HCT116 (cell line): Measurements from ENCODE around the gene SEMA4B.

ENCODE experiments used
- EZH2 ChIP-seq: fragments of 200-600 bp; sonication (generic); IDR thresholded peaks from 2 replicates; pipeline ENCODE4 v1.6.1; 2017; ENCODE audit warnings: antibody characterized with exemption, mixed run types
- POLR2AphosphoS5 ChIP-seq: IDR thresholded peaks from 2 replicates; pipeline ENCODE4 v1.6.1; 2011; ENCODE audit warnings: mild to moderate bottlenecking, low read depth, low read length, moderate library complexity
- ZNF274 ChIP-seq: fragments of 200-500 bp; sonication (Bioruptor generic); IDR thresholded peaks from 2 replicates; pipeline ENCODE4 v1.6.1; 2014; ENCODE audit warnings: mild to moderate bottlenecking, low read depth, low read length, inconsistent platforms
- TF ChIP-seq, protein P1 (sequence below), 3 experiments: fragments of 200-600 bp in 1 of 3; sonication (generic) in 1 of 3; IDR thresholded peaks in 2 of 3; conservative IDR thresholded peaks in 1 of 3; 2 replicates each; pipeline ENCODE4 v1.5.1; 2012 to 2017; ENCODE audit warnings: low read depth in 2 of 3, low read length in 2 of 3, antibody characterized with exemption in 1 of 3, borderline replicate concordance in 1 of 3, control low read depth in 1 of 3, mild to moderate bottlenecking in 1 of 3, mixed read lengths in 1 of 3, mixed run types in 1 of 3, moderate library complexity in 1 of 3; ENCODE audit not compliant: insufficient read depth in 1 of 3

DNA sequence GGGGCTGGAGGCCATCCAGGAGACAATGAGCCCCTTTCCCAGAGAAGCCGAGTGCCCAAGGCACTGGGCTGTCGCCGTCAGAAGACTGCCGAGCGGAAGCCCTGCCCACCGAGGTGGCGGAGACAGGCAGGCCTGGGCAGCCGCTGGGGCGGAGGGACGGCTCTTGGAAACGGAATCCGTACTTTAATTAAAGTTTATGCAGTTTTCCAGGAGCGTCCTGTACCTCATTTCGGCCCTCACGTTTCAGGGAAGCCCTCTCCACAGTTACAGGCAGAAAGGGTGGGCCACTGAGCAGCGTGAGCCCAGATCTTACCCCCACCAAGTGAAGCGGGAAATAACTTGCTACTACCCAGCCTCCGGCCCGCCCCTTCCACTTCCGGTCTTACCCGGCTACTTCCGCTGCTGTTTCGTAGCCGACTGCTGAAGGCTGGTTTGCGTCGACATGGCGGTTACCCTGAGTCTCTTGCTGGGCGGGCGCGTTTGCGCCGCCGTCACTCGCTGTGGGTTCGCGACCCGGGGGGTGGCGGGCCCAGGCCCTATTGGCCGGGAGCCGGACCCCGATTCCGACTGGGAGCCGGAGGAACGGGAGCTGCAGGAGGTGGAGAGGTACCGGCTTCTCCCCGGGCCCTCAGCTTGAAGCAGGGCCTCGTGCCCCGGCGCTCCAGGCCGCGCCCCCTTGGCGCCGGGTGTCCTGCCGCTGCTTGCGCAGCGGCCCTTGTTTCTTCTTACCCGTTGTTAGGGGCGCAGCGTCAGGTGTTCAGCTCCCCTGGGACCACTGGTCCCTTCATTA, 64.3 kb downstream of the SEMA4B start, which contains the start of gene NGRN:
- TF ChIP-seq POLR2AphosphoS5 (peak; percentile 98), ZNF274 (no peak), EZH2 (no peak)
- TF ChIP-seq, protein P1, sequence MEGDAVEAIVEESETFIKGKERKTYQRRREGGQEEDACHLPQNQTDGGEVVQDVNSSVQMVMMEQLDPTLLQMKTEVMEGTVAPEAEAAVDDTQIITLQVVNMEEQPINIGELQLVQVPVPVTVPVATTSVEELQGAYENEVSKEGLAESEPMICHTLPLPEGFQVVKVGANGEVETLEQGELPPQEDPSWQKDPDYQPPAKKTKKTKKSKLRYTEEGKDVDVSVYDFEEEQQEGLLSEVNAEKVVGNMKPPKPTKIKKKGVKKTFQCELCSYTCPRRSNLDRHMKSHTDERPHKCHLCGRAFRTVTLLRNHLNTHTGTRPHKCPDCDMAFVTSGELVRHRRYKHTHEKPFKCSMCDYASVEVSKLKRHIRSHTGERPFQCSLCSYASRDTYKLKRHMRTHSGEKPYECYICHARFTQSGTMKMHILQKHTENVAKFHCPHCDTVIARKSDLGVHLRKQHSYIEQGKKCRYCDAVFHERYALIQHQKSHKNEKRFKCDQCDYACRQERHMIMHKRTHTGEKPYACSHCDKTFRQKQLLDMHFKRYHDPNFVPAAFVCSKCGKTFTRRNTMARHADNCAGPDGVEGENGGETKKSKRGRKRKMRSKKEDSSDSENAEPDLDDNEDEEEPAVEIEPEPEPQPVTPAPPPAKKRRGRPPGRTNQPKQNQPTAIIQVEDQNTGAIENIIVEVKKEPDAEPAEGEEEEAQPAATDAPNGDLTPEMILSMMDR (IDR thresholded peaks at IDR 0.05 in 2 of 3, conservative IDR thresholded peaks at IDR 0.05 in 1 of 3; ENCODE audit: borderline replicate concordance in 1 of 3, insufficient read depth in 1 of 3, low read depth in 2 of 3, low read length in 2 of 3) = no peak
